ENCODE data around the gene COX8C. TPM values are rescaled to one million over a fixed set of nuclear protein-coding genes. Genes with fewer than 3 reads are reported as not detected.
A peak's percentile ranks its signal among the peaks of the same experiment; 100 is the strongest.

Gene COX8C
- total RNA-seq, 1 donor from 2014 or later = not detected

DNA sequence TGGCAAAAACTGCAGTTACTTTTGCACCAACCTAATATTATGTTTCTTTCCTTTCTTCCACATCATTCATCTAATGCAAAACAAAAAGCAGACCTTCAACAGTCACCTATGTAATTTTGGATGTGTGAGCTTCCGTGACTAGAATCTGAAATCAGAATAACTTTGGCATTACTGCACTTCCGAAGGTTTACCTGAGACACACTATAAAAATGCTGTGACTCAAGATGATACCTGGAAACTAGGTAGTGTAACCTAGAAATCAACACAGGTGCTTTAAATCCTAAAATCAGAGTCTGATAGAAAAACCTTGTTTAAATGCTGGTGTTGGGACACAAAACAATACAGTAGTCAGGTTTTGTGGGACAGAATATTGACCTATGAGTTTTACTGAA lies 16.4 kb upstream of the COX8C start:
- no peak overlapping the region for H3K27ac Mint-ChIP-seq
- TF ChIP-seq CTCF (conservative IDR thresholded peaks at IDR 0.05) = no peak
- H3K9me3 Mint-ChIP-seq = no peaks in the 10 kb centered on the region
- DNase-seq (ENCODE audit: extremely low spot score, unreplicated experiment) = no peak
- H3K4me3 Mint-ChIP-seq = peak overlapping the region; percentile 97
- no peaks in the 10 kb centered on the region for H3K36me3 Mint-ChIP-seq
- H3K4me1 Mint-ChIP-seq (ENCODE audit: unreplicated experiment) = peaks cover 35% of the 10 kb centered on the region
- no peaks in the 10 kb centered on the region for H3K27me3 Mint-ChIP-seq

DNA sequence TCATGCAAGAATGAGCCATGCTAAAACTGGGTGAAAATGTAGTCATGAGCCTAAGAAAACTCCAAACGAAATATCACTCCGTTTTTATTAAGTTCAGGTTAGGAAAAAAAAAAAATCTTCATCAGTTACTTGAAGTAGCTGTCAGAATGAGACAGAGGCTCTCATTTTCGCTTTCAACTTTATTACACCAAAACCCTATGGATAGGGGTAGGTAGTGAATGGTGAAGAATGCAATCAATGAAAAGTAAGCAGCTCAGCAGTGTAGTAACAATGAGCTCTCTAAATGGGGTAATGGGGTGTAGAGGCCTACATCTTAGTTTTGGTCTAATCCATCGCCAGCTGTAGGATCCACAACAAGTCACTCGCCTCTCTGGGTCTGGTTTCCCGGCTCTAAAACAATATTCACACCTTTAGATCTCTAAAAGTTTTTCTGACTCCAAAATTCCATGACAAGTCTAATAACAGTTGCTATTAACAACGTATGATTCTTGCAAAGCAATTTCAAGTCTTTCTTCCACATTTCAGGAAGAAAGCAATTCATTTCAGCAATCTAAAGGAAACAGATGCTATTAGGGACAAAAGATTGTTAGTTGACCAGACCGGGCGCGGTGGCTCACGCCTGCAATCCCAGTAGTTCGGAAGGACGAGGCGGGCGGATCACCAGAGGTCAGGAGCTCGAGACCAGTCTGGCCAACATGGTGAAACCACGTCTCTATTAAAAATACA lies 15.8 kb upstream of the COX8C start:
- Mint-ChIP-seq H3K9me3 (no peaks in the 10 kb centered on the region), H3K27ac (peak overlapping the region; percentile 97), H3K4me1 (ENCODE audit: unreplicated experiment) (peaks cover 35% of the 10 kb centered on the region), H3K36me3 (no peaks in the 10 kb centered on the region), H3K4me3 (peak overlapping the region; percentile 97), H3K27me3 (no peaks in the 10 kb centered on the region)
- TF ChIP-seq CTCF (conservative IDR thresholded peaks at IDR 0.05) = no peak
- DNase-seq (ENCODE audit: extremely low spot score, unreplicated experiment) = no peak

DNA sequence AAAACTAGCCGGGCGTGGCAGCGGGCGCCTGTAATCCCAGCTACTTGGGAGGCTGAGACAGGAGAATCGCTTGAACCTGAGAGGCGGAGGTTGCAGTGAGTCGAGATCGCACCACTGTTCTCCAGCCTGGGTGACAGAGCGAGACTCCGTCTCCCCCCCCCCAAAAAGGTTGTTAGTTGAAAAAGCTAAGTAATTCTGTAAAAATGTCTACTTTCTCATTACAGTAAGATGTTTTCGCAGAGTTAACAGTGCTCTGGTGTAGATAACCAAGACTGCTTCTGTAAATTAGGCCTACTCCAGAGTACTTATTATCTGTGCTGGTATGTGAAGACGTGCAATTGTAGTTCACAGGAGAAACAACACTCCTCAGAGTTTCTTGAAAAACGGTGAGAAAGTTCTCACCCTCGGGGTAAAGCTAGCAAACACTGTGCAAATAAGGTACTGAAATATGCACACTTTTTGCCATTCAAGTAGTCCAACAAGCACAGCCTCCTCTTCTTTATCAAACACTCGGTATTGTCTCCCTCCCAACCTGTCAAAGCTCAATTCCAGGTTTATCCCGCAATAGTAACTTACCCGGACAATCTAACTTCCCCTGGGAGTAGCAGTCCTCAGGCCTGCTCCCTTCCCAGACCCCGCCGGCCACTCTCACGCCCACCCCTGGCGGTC lies 15.1 kb upstream of the COX8C start:
- no peak for DNase-seq (ENCODE audit: extremely low spot score, unreplicated experiment)
- Mint-ChIP-seq H3K4me3 (peak overlapping the region; percentile 97), H3K36me3 (no peaks in the 10 kb centered on the region), H3K27ac (peak overlapping the region; percentile 97), H3K27me3 (no peaks in the 10 kb centered on the region), H3K4me1 (ENCODE audit: unreplicated experiment) (peaks cover 35% of the 10 kb centered on the region), H3K9me3 (no peaks in the 10 kb centered on the region)
- TF ChIP-seq CTCF (conservative IDR thresholded peaks at IDR 0.05) = no peak

- H3K27me3 Mint-ChIP-seq = no peaks in the 10 kb centered on the region
- no peaks in the 10 kb centered on the region for H3K9me3 Mint-ChIP-seq
- peaks cover 35% of the 10 kb centered on the region for H3K4me1 Mint-ChIP-seq (ENCODE audit: unreplicated experiment)
- no peaks in the 10 kb centered on the region for H3K36me3 Mint-ChIP-seq
- H3K4me3 Mint-ChIP-seq = peak overlapping the region; percentile 97
- TF ChIP-seq CTCF (conservative IDR thresholded peaks at IDR 0.05) = peak; percentile 41
- H3K27ac Mint-ChIP-seq = peak overlapping the region; percentile 97
- peak; percentile 79 for DNase-seq (ENCODE audit: extremely low spot score, unreplicated experiment)
Observed at GRCh38 chr14:93332397-93332852, 14.6 kb upstream of the COX8C start.

GRCh38 chr14:93332853-93333630 lies 13.9 kb upstream of the COX8C start, which contains the start of gene BTBD7:
Gene BTBD7 (minus strand): TSS chr14:93333036. CDS start chr14:93296051, 36,985 bp downstream.
- TF ChIP-seq CTCF (conservative IDR thresholded peaks at IDR 0.05) = peak; percentile 62
- Mint-ChIP-seq H3K36me3 (no peaks in the 10 kb centered on the region), H3K27ac (peak within 1 kb of the TSS; percentile 97), H3K4me3 (peak within 1 kb of the TSS; percentile 97), H3K27me3 (no peaks in the 10 kb centered on the region), H3K9me3 (no peaks in the 10 kb centered on the region), H3K4me1 (ENCODE audit: unreplicated experiment) (peaks cover 35% of the 10 kb centered on the region)
- peak; percentile 98 for DNase-seq (ENCODE audit: extremely low spot score, unreplicated experiment)

All from type B pancreatic cell (in vitro differentiated cells).